AG04450 (cell line): ENCODE data around the gene STYXL2. TPM values are rescaled to one million over a fixed set of nuclear protein-coding genes. Genes with fewer than 3 reads are reported as not detected.

Experiments
- CTCF ChIA-PET: fragments of 300-600, 350-600 bp; formaldehyde crosslinking; extraction: SDS; loops from one replicate; lab custom pipeline; 2022; ENCODE audit warnings: antibody characterized with exemption, inconsistent platforms; lab: Charles Lee
- POLR2A ChIA-PET: fragments of 350-600 bp; formaldehyde crosslinking; extraction: SDS; loops from one replicate; lab custom pipeline; 2021; ENCODE audit warnings: antibody characterized with exemption, inconsistent platforms; lab: Yijun Ruan, JAX
- DNase-seq: peaks from one replicate; pipeline ENCODE4 v3.0.0-alpha.2; 2011; ENCODE audit warnings: low read depth, low spot score
- H3K27ac ChIP-seq: one replicate; pipeline ENCODE4 v1.5.1; 2012; ENCODE audit warnings: low read depth, low read length, control low read depth
- H3K27me3 ChIP-seq: one replicate; pipeline ENCODE4 v1.6.0; 2012; ENCODE audit warnings: low read length; ENCODE audit not compliant: control insufficient read depth, insufficient read depth
- H3K4me3 ChIP-seq: 2 replicates; pipeline ENCODE4 v1.5.1; 2011; ENCODE audit warnings: mild to moderate bottlenecking, low read depth, low read length, control low read depth
- H3K9me3 ChIP-seq: 2 replicates; pipeline ENCODE4 v1.5.1; 2012; ENCODE audit warnings: low read length; ENCODE audit not compliant: control insufficient read depth, insufficient read depth
- polyA plus RNA-seq: library from polyadenylated mRNA; depleted of rRNA; stranded (reverse); fragments of >200 nt; gene quantifications from 2 replicates; pipeline ENCODE4 v1.2.3, GENCODE V29; 2011
- TF ChIP-seq, protein P1 (sequence below): IDR thresholded peaks from 2 replicates; pipeline ENCODE4 v1.5.1; 2011; ENCODE audit warnings: low read depth, low read length, control low read depth, inconsistent platforms

Gene STYXL2
- polyA plus RNA-seq, 1 experiment = not detected

DNA sequence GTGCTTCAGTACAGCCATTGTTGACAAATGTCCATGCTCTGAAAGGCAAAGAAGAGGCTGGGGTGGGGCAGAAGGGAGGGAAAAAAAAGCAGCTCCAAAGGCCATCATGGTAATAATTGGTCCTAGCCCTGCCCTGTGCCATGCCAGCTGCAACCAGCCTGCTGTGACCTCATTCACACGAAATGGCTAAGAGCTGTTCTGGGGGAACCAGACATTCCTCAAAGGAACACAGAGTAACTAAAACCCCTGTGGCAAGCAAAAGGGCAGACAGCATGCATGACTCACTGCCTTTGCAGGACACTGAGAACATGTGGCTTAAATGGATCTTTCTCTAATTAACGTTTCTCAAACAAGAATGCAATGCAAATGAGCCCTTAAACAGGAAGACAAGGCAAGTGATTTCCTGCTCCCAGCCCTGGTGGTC, 42.3 kb downstream of the STYXL2 start:
- no peak overlapping the region for H3K4me3 ChIP-seq
- no peaks in the 10 kb centered on the region for H3K27me3 ChIP-seq
- POLR2A ChIA-PET = no interaction called here
- CTCF ChIA-PET = interaction anchor here (2.2 kb wide), 1 partner anchor 84 kb away, joined by 7 read pairs; the partner anchor contains the start of gene POU2F1
- H3K27ac ChIP-seq = no peak overlapping the region
- DNase-seq = no peak
- H3K9me3 ChIP-seq = no peaks in the 10 kb centered on the region
- TF ChIP-seq, protein P1, sequence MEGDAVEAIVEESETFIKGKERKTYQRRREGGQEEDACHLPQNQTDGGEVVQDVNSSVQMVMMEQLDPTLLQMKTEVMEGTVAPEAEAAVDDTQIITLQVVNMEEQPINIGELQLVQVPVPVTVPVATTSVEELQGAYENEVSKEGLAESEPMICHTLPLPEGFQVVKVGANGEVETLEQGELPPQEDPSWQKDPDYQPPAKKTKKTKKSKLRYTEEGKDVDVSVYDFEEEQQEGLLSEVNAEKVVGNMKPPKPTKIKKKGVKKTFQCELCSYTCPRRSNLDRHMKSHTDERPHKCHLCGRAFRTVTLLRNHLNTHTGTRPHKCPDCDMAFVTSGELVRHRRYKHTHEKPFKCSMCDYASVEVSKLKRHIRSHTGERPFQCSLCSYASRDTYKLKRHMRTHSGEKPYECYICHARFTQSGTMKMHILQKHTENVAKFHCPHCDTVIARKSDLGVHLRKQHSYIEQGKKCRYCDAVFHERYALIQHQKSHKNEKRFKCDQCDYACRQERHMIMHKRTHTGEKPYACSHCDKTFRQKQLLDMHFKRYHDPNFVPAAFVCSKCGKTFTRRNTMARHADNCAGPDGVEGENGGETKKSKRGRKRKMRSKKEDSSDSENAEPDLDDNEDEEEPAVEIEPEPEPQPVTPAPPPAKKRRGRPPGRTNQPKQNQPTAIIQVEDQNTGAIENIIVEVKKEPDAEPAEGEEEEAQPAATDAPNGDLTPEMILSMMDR = no peak

DNA sequence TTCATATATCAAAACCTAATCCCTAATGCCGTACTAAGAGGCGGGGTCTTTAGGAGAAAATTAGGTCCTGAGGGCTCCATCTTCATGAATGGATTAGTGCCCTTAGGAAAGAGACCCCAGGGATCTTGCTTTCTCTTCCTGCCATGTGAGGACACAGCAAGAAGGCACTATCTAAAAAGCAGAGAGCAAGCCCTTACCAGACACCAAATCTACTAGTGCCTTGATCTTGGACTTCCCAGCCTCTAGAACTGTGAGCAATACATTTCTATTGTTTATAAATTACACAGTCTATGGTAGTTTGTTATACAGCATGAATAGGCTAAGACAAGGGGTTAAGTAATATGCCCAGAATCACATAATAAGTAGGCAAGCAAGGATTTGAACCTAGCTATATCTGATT, 42.9 kb downstream of the STYXL2 start:
- no peak overlapping the region for H3K4me3 ChIP-seq
- CTCF ChIA-PET = interaction anchor here (2.2 kb wide), 1 partner anchor 83 kb away, joined by 7 read pairs; the partner anchor contains the start of gene POU2F1
- POLR2A ChIA-PET = no interaction called here
- no peak overlapping the region for H3K27ac ChIP-seq
- TF ChIP-seq, protein P1 = no peak
- H3K27me3 ChIP-seq = no peaks in the 10 kb centered on the region
- no peaks in the 10 kb centered on the region for H3K9me3 ChIP-seq
- DNase-seq = no peak

- ChIA-PET CTCF (interaction anchor here (2.2 kb wide), 1 partner anchor 83 kb away, joined by 7 read pairs; the partner anchor contains the start of gene POU2F1), POLR2A (no interaction called here)
- H3K27ac ChIP-seq = no peak overlapping the region
These were observed 43.5 kb downstream of the STYXL2 start for GRCh38 chr1:167137332-167137781.

DNA sequence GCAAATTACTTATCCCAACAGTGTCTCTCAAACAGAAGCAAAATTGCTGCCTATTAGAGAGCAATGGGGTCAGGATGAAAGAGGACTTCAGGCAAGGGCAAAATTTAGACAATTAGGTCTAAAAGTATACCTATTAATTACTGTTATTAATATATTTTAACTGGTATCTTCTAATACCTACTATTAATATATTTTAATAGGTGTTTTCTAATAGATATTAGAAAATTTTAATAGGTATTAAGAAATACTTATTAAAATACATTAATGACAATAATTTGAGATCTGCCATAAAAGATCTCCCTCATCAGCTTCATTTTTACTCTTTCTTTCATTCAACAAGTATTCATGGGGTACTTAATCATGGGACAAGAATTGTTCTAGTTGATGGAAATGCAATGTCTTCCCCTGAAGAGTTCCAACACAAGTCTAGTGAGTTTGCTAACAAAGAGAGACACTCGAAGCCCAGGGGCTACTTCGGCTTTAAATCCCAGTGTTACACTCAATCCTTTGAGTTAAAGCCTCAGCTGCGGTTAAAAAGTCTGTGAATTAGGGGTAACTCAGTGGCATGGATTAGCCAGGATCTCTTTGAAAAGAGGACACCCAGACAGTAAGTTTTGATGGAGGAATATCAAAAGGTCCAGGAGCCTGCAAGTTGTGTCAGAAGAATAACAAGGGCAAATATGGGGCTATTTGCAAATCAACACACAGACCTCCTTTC, 44.1 kb downstream of the STYXL2 start:
- DNase-seq = no peak
- no peaks in the 10 kb centered on the region; the same call in 1 of the 2 replicates for H3K9me3 ChIP-seq
- TF ChIP-seq, protein P1 = no peak
- POLR2A ChIA-PET = no interaction called here
- H3K27ac ChIP-seq = no peak overlapping the region
- no peak overlapping the region for H3K4me3 ChIP-seq
- CTCF ChIA-PET = interaction anchor here (2.2 kb wide), 1 partner anchor 82 kb away, joined by 7 read pairs; the partner anchor contains the start of gene POU2F1
- no peaks in the 10 kb centered on the region for H3K27me3 ChIP-seq

More at GRCh38 chr1:167137332-167137781, 43.5 kb downstream of the STYXL2 start:
- TF ChIP-seq, protein P1 = no peak
- no peak for DNase-seq
- H3K27me3 ChIP-seq = no peaks in the 10 kb centered on the region
- H3K9me3 ChIP-seq = no peaks in the 10 kb centered on the region
- H3K4me3 ChIP-seq = no peak overlapping the region

- CTCF ChIA-PET = interaction anchor here (1.2 to 2.2 kb wide), 2 partner anchors 82 kb away, joined by 6 to 7 read pairs; partner anchors contain the start of gene POU2F1
- Histone ChIP-seq H3K4me3 (no peak overlapping the region), H3K27ac (no peak overlapping the region), H3K27me3 (no peaks in the 10 kb centered on the region), H3K9me3 (no peaks in the 10 kb centered on the region; the same call in 1 of the 2 replicates)
- no peak for DNase-seq
- POLR2A ChIA-PET = no interaction called here
- TF ChIP-seq, protein P1 = no peak
These were observed 44.8 kb downstream of the STYXL2 start for GRCh38 chr1:167138703-167139102.
